ENCODE measurements around the gene UFD1. TPM values are rescaled to one million over a fixed set of nuclear protein-coding genes. Genes with fewer than 3 reads are reported as not detected.

Gene UFD1
- polyA plus RNA-seq, 3 donors, result 57.0 to 82.5 (median 68.5) TPM

DNA sequence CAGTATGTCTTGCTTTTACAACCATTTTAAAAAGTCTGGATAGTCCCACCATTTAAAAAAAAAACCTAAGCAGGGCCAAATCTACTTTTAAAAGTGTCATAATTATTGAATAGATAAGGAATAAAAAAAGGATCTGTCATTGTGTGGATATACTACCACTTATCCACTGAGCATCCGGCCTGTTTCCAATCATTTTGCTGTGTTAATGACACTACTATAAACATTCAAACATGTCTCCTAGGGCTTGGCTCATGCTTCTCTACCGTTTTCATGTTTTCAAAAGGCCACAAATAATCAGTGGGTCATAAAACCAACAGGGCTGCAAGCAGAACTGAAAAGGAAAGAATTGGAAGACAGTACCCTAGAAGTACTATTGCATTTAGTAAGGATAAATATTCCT is 19.0 kb downstream of the UFD1 start:
- H4K20me1 ChIP-seq (ENCODE audit: insufficient read depth, low read length), result no peaks in the 10 kb centered on the region
- H3K9ac ChIP-seq (ENCODE audit: insufficient read depth, low read length, poor library complexity, severe bottlenecking), result no peak overlapping the region
- no peak overlapping the region for H3K27ac ChIP-seq (ENCODE audit: low read depth in 1 of 2, low read length in 2 of 2)
- H3K4me1 Mint-ChIP-seq, result no peaks in the 10 kb centered on the region
- H3K79me2 ChIP-seq (ENCODE audit: insufficient read depth, low read length), result no peaks in the 10 kb centered on the region
- H3K36me3 Mint-ChIP-seq, result peaks cover 72 to 89% of the 10 kb centered on the region in 2 donors
- H3K36me3 ChIP-seq (replicated peaks in 1 of 2; ENCODE audit: control insufficient read depth in 1 of 2, insufficient read depth in 2 of 2, low read length in 2 of 2), result peaks cover 67 to 99% of the 10 kb centered on the region in 2 donors
- H3K4me3 ChIP-seq (replicated peaks in 1 of 3; ENCODE audit: low read depth in 2 of 3, low read length in 3 of 3), result no peak overlapping the region
- H3K4me3 Mint-ChIP-seq, result no peak overlapping the region
- no peaks in the 10 kb centered on the region for H3K9me3 ChIP-seq (replicated peaks in 1 of 2; ENCODE audit: control insufficient read depth in 1 of 2, insufficient read depth in 1 of 2, low read length in 2 of 2)
- TF ChIP-seq, protein P1, sequence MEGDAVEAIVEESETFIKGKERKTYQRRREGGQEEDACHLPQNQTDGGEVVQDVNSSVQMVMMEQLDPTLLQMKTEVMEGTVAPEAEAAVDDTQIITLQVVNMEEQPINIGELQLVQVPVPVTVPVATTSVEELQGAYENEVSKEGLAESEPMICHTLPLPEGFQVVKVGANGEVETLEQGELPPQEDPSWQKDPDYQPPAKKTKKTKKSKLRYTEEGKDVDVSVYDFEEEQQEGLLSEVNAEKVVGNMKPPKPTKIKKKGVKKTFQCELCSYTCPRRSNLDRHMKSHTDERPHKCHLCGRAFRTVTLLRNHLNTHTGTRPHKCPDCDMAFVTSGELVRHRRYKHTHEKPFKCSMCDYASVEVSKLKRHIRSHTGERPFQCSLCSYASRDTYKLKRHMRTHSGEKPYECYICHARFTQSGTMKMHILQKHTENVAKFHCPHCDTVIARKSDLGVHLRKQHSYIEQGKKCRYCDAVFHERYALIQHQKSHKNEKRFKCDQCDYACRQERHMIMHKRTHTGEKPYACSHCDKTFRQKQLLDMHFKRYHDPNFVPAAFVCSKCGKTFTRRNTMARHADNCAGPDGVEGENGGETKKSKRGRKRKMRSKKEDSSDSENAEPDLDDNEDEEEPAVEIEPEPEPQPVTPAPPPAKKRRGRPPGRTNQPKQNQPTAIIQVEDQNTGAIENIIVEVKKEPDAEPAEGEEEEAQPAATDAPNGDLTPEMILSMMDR (IDR thresholded peaks at IDR 0.05), result no peak
- no peak overlapping the region for H2AFZ ChIP-seq (ENCODE audit: insufficient read depth, low read depth, low read length, poor library complexity, severe bottlenecking)
- intact Hi-C loops (cut with micrococcal nuclease), result loop anchor here in 1 of 2 donors (10.0 kb wide), 1 partner anchor 55 kb away; no protein-coding TSS in a partner anchor
- H3K27me3 Mint-ChIP-seq (ENCODE audit: low read depth in 3 of 3), result peaks cover 0 to 2% (median 0%) of the 10 kb centered on the region in 3 donors
- H3K27me3 ChIP-seq (ENCODE audit: control insufficient read depth in 2 of 2, insufficient read depth in 2 of 2, low read length in 2 of 2), result no peaks in the 10 kb centered on the region
- WGBS (ENCODE audit: insufficient coverage), result no CpG with 5 or more reads among the region's 2 CpGs
- no peak for DNase-seq
- no peaks in the 10 kb centered on the region for H3K4me1 ChIP-seq (ENCODE audit: control insufficient read depth in 1 of 2, insufficient read depth in 2 of 2, low read length in 2 of 2)
- H3K9me3 Mint-ChIP-seq, result no peaks in the 10 kb centered on the region
- no peak overlapping the region for H3K4me2 ChIP-seq (replicated peaks; ENCODE audit: extremely low read depth, low read length, poor library complexity, severe bottlenecking)
- no peak overlapping the region for H3K27ac Mint-ChIP-seq

DNA sequence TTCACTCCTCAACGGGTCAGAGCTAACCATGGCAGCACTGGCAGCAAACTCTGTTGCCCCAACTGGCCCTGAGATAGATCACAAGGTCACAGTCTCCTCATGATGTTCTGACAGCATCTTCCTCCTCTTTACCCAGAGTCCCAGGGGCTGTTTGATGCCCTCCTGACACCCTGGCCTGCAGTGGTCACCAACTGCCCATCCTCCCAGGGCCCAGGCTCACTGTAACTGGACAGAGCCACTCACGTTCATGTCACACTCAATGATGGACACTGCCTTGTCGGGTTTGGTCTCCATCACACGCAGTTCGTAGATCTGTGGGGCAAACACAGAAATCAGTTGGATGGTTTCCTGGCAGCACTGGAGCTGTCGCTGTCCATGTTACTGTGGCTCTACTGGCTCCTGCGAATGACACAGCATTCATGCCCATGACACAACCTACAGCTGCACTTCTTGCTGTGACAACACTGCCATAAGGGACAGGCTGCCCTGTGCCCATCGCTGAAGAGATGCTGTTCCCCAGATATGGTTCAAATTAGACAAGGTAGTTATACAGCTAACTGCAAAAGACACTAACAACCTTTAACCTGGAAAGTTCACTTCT is 21.1 kb downstream of the UFD1 start:
- Histone ChIP-seq H3K9ac (ENCODE audit: insufficient read depth, low read length, poor library complexity, severe bottlenecking) (no peak overlapping the region), H3K4me2 (replicated peaks; ENCODE audit: extremely low read depth, low read length, poor library complexity, severe bottlenecking) (no peak overlapping the region), H3K4me3 (replicated peaks in 1 of 3; ENCODE audit: low read depth in 2 of 3, low read length in 3 of 3) (no peak overlapping the region), H4K20me1 (ENCODE audit: insufficient read depth, low read length) (no peaks in the 10 kb centered on the region), H3K9me3 (replicated peaks in 1 of 2; ENCODE audit: control insufficient read depth in 1 of 2, insufficient read depth in 1 of 2, low read length in 2 of 2) (no peaks in the 10 kb centered on the region), H2AFZ (ENCODE audit: insufficient read depth, low read depth, low read length, poor library complexity, severe bottlenecking) (no peak overlapping the region), H3K79me2 (ENCODE audit: insufficient read depth, low read length) (no peaks in the 10 kb centered on the region), H3K36me3 (replicated peaks in 1 of 2; ENCODE audit: control insufficient read depth in 1 of 2, insufficient read depth in 2 of 2, low read length in 2 of 2) (peaks cover 70 to 99% of the 10 kb centered on the region in 2 donors), H3K27ac (ENCODE audit: low read depth in 1 of 2, low read length in 2 of 2) (no peak overlapping the region), H3K4me1 (ENCODE audit: control insufficient read depth in 1 of 2, insufficient read depth in 2 of 2, low read length in 2 of 2) (no peaks in the 10 kb centered on the region), H3K27me3 (ENCODE audit: control insufficient read depth in 2 of 2, insufficient read depth in 2 of 2, low read length in 2 of 2) (no peaks in the 10 kb centered on the region)
- H3K27me3 Mint-ChIP-seq (ENCODE audit: low read depth in 3 of 3), result peaks cover 0 to 2% (median 0%) of the 10 kb centered on the region in 3 donors
- no peaks in the 10 kb centered on the region for H3K9me3 Mint-ChIP-seq
- 96% methylated on average over 8 of the region's 8 CpGs for WGBS (ENCODE audit: insufficient coverage)
- DNase-seq, result no peak
- peaks cover 72 to 88% of the 10 kb centered on the region in 2 donors for H3K36me3 Mint-ChIP-seq
- no peak overlapping the region for H3K4me3 Mint-ChIP-seq
- peak overlapping the region in 1 of 7 donors; percentile 18 for H3K27ac Mint-ChIP-seq
- TF ChIP-seq, protein P1 (IDR thresholded peaks at IDR 0.05), result no peak
- no peaks in the 10 kb centered on the region for H3K4me1 Mint-ChIP-seq
- intact Hi-C loops (cut with micrococcal nuclease), result no loop called here

Measured in CD14-positive monocyte (primary cell).